IMR-90 (cell line): ENCODE measurements around the gene CPNE4. TPM values are rescaled to one million over a fixed set of nuclear protein-coding genes. Genes with fewer than 3 reads are reported as not detected.
A peak's percentile ranks its signal among the peaks of the same experiment; 100 is the strongest.

ENCODE experiments used
- ATAC-seq: fragments of 200-7000 bp; cut with Tn5 transposase; 2 replicates; pipeline ENCODE4 v1.9.1; 2020; ENCODE audit warnings: low read depth, mild to moderate bottlenecking, moderate library complexity
- BruUV-seq: library from RNA; stranded (reverse); fragments of 400-500 nt; replicated peaks from 2 replicates; lab custom pipeline; 2021; lab: Mats Ljungman, UMichigan
- CTCF ChIA-PET: fragments of 300-600 bp; formaldehyde crosslinking; extraction: SDS; loops from one replicate; lab custom pipeline; 2021; ENCODE audit warnings: antibody characterized with exemption; lab: Yijun Ruan, JAX
- POLR2A ChIA-PET: fragments of 300-600 bp; sonication (Branson Sonifier 250); formaldehyde crosslinking; loops from one replicate; lab custom pipeline; 2022; ENCODE audit warnings: antibody characterized with exemption; ENCODE audit not compliant: unreplicated experiment; lab: Charles Lee
- DNase-seq: peaks from one replicate; pipeline ENCODE4 v3.0.0; 2013
- H2AFZ ChIP-seq: replicated peaks from 2 replicates; pipeline ENCODE3; 2013; ENCODE audit warnings: low read length, mild to moderate bottlenecking; ENCODE audit not compliant: poor library complexity
- H2AK5ac ChIP-seq: 2 replicates; pipeline ENCODE4 v1.6.1; 2013; ENCODE audit warnings: low read depth, low read length, inconsistent platforms
- H2AK9ac ChIP-seq: replicated peaks from 2 replicates; pipeline ENCODE3; 2013; ENCODE audit warnings: mild to moderate bottlenecking, low read depth, low read length, moderate library complexity; ENCODE audit not compliant: poor library complexity
- H2BK120ac ChIP-seq: 2 replicates; pipeline ENCODE4 v1.6.1; 2013; ENCODE audit warnings: low read depth, low read length, inconsistent platforms
- H2BK15ac ChIP-seq: 3 replicates; pipeline ENCODE4 v1.6.1; 2013; ENCODE audit warnings: low read depth, low read length, inconsistent platforms
- H2BK20ac ChIP-seq: 2 replicates; pipeline ENCODE4 v1.6.1; 2013; ENCODE audit warnings: low read depth, mild to moderate bottlenecking, inconsistent platforms, low read length, moderate library complexity
- H2BK5ac ChIP-seq: 2 replicates; pipeline ENCODE4 v1.6.1; 2013; ENCODE audit warnings: mild to moderate bottlenecking, low read depth, low read length, inconsistent platforms; ENCODE audit not compliant: poor library complexity, severe bottlenecking
- H3K14ac ChIP-seq: replicated peaks from 2 replicates; pipeline ENCODE4 v1.6.1; 2013; ENCODE audit warnings: low read depth, low read length, inconsistent platforms
- H3K18ac ChIP-seq: 2 replicates; pipeline ENCODE4 v1.6.1; 2013; ENCODE audit warnings: low read depth, low read length, control low read depth
- H3K23ac ChIP-seq: 2 replicates; pipeline ENCODE4 v1.6.1; 2013; ENCODE audit warnings: low read depth, low read length, inconsistent platforms
- H3K27ac ChIP-seq: 2 replicates; pipeline ENCODE4 v1.5.1; 2013; ENCODE audit warnings: mild to moderate bottlenecking, control low read depth, low read length; ENCODE audit not compliant: insufficient read depth
- H3K27me3 ChIP-seq: 2 replicates; pipeline ENCODE4 v1.6.1; 2013; ENCODE audit warnings: low read length; ENCODE audit not compliant: control insufficient read depth, insufficient read depth
- H3K36me3 ChIP-seq: 2 replicates; pipeline ENCODE4 v1.6.1; 2013; ENCODE audit warnings: low read length, mixed read lengths; ENCODE audit not compliant: control insufficient read depth, insufficient read depth
- H3K4ac ChIP-seq: 2 replicates; pipeline ENCODE4 v1.6.1; 2013; ENCODE audit warnings: low read depth, low read length, inconsistent platforms
- H3K4me1 ChIP-seq: 2 replicates; pipeline ENCODE4 v1.6.1; 2013; ENCODE audit warnings: low read length, mixed read lengths; ENCODE audit not compliant: control insufficient read depth, insufficient read depth
- H3K4me2 ChIP-seq: 2 replicates; pipeline ENCODE4 v1.6.1; 2013; ENCODE audit warnings: low read depth, mild to moderate bottlenecking, control low read depth, low read length, moderate library complexity
- H3K4me3 ChIP-seq: 2 replicates; pipeline ENCODE4 v1.5.1; 2013; ENCODE audit warnings: low read depth, mild to moderate bottlenecking, control low read depth, low read length, moderate library complexity; ENCODE audit not compliant: insufficient read depth
- H3K56ac ChIP-seq: 2 replicates; pipeline ENCODE4 v1.6.1; 2013; ENCODE audit warnings: low read length, inconsistent platforms; ENCODE audit not compliant: insufficient read depth; ENCODE audit errors: extremely low read depth
- H3K79me1 ChIP-seq, 2 experiments: 2 replicates each; pipeline ENCODE4 v1.6.1; 2013; ENCODE audit warnings: low read length in 2 of 2, inconsistent platforms in 1 of 2, low read depth in 1 of 2
- H3K9ac ChIP-seq: 2 replicates; pipeline ENCODE4 v1.6.1; 2013; ENCODE audit warnings: low read depth, low read length, control low read depth
- H3K9me1 ChIP-seq: 2 replicates; pipeline ENCODE4 v1.6.1; 2013; ENCODE audit warnings: low read length, inconsistent platforms; ENCODE audit not compliant: insufficient read depth
- H3K9me3 ChIP-seq: 2 replicates; pipeline ENCODE4 v1.6.1; 2013; ENCODE audit warnings: low read length; ENCODE audit not compliant: control insufficient read depth, insufficient read depth
- H4K20me1 ChIP-seq: 2 replicates; pipeline ENCODE4 v1.6.1; 2013; ENCODE audit warnings: low read length, inconsistent platforms; ENCODE audit not compliant: insufficient read depth
- H4K5ac ChIP-seq: 2 replicates; pipeline ENCODE4 v1.6.1; 2013; ENCODE audit warnings: mild to moderate bottlenecking, low read depth, low read length, control low read depth
- H4K8ac ChIP-seq, 2 experiments: 2 replicates each; pipeline ENCODE4 v1.6.1; 2013; ENCODE audit warnings: low read depth in 2 of 2, low read length in 2 of 2, control low read depth in 1 of 2, inconsistent platforms in 1 of 2
- H4K91ac ChIP-seq: 2 replicates; pipeline ENCODE4 v1.6.1; 2013; ENCODE audit warnings: low read depth, low read length, inconsistent platforms; ENCODE audit not compliant: insufficient read depth
- FOS ChIP-seq: fragments of 150-350 bp; IDR thresholded peaks from 2 replicates; pipeline ENCODE4 v1.6.1; 2016; ENCODE audit warnings: low read depth, low read length
- MAFK ChIP-seq: IDR thresholded peaks from 2 replicates; pipeline ENCODE4 v1.6.1; 2012; ENCODE audit warnings: low read depth, low read length, improper control_type of control experiment
- MXI1 ChIP-seq: IDR thresholded peaks from 2 replicates; pipeline ENCODE4 v1.6.1; 2012; ENCODE audit warnings: low read depth, mild to moderate bottlenecking, low read length, moderate library complexity, borderline replicate concordance
- RCOR1 ChIP-seq: IDR thresholded peaks from 2 replicates; pipeline ENCODE4 v1.6.1; 2012; ENCODE audit warnings: mild to moderate bottlenecking, low read length, improper control_type of control experiment; ENCODE audit not compliant: insufficient replicate concordance
- USF2 ChIP-seq: fragments of 150-350 bp; IDR thresholded peaks from 2 replicates; pipeline ENCODE4 v1.6.1; 2017; ENCODE audit warnings: mild to moderate bottlenecking, antibody characterized with exemption, low read length, low read depth
- WGBS, 2 experiments: methylation state at CpG; one replicate each; pipeline versions ENCODE4 v1.1.5 to v1.1.7; 2013; ENCODE audit warnings: missing lambda C conversion rate in 2 of 2; ENCODE audit not compliant: insufficient read length in 1 of 2; ENCODE audit errors: extremely low coverage in 2 of 2; 5-methylcytosine and 5-hydroxymethylcytosine counted together
- dilution Hi-C: fragments of 300-500 bp; cut with HindIII; formaldehyde crosslinking; loops from one replicate; pipeline ENCODE4 v1.14.3; 2018; ENCODE audit warnings: low sequenced_read_pairs; ENCODE audit not compliant: unreplicated experiment
- in situ Hi-C: fragments of 300-500 bp; cut with MboI; formaldehyde crosslinking; loops from 3 replicates; pipeline ENCODE4 v1.14.3; 2019; ENCODE audit warnings: low sequenced_read_pairs, inconsistent platforms, mixed read lengths
- intact Hi-C: fragments of 100-400 bp; cut with micrococcal nuclease; formaldehyde crosslinking; loops from 2 replicates; pipeline ENCODE4 v1.10.0; 2022
- polyA plus RNA-seq, 3 experiments: library from polyadenylated mRNA; depleted of rRNA; stranded (reverse); fragments of >200 nt; gene quantifications; 2 replicates each; pipeline ENCODE4 v1.2.3, GENCODE V29; 2012; ENCODE audit warnings: low replicate concordance in 1 of 3
- total RNA-seq: library from RNA; depleted of rRNA; stranded (reverse); fragments of >200 nt; gene quantifications from 2 replicates; pipeline ENCODE4 v1.2.3, GENCODE V29; 2012

Gene CPNE4
- total and polyA plus RNA-seq, 2 of the 4 experiments (the other 2 are of a cell fraction), result not detected

GRCh38 chr3:131804565-131805133, 230.2 kb downstream of the CPNE4 start:
- Histone ChIP-seq H3K79me1 (no peaks in the 10 kb centered on the region), H4K5ac (no peak overlapping the region), H3K14ac (no peak overlapping the region), H3K4me1 (no peaks in the 10 kb centered on the region), H2BK15ac (no peak overlapping the region), H3K4ac (no peak overlapping the region), H2AK9ac (no peak overlapping the region), H3K9me1 (no peaks in the 10 kb centered on the region), H3K56ac (no peak overlapping the region), H3K36me3 (no peaks in the 10 kb centered on the region), H3K9ac (no peak overlapping the region), H3K23ac (no peak overlapping the region), H3K27ac (no peak overlapping the region), H3K9me3 (no peaks in the 10 kb centered on the region), H3K27me3 (no peaks in the 10 kb centered on the region), H2AFZ (no peak overlapping the region), H2BK5ac (no peak overlapping the region), H4K8ac (no peak overlapping the region), H3K4me2 (no peak overlapping the region), H4K20me1 (no peaks in the 10 kb centered on the region), H2AK5ac (no peak overlapping the region), H4K91ac (no peak overlapping the region), H3K4me3 (no peak overlapping the region), H3K18ac (no peak overlapping the region), H2BK20ac (no peak overlapping the region), H2BK120ac (no peak overlapping the region)
- TF ChIP-seq MXI1 (no peak), MAFK (peak; percentile 78), USF2 (no peak), FOS (no peak), RCOR1 (no peak)
- intact Hi-C loops, result no loop called here
- WGBS, 2 experiments, result no CpG with 5 or more reads among the region's 3 CpGs
- CTCF ChIA-PET, result no interaction called here
- no peak for DNase-seq
- BruUV-seq, result no TSS peak
- dilution Hi-C loops, result no loop called here
- ATAC-seq, result no peak
- in situ Hi-C loops, result no loop called here
- POLR2A ChIA-PET, result no interaction called here
